Activated T-cell treated with anti-CD3 and anti-CD28 coated beads for 48 hours (primary cell): Measurements from ENCODE around the gene URI1.
"Not testable (repeated sequence)": the region's sequence is repeated elsewhere in the genome, so short reads cannot be mapped to it uniquely, and the experiment has no call there.

ENCODE experiments used
- DNase-seq: peaks from one replicate; pipeline ENCODE4 v3.0.0-alpha.2; 2020; ENCODE audit warnings: low read depth

URI1 gene

GRCh38 chr19:29942404-29943261 lies 594 bp downstream of the URI1 start:
- DNase-seq, result peak; percentile 75

GRCh38 chr19:29943615-29944014 lies 1.6 kb downstream of the URI1 start:
- no peak for DNase-seq

- no peak for DNase-seq
These were observed 2.5 kb downstream of the URI1 start for GRCh38 chr19:29944390-29945012.

- no peak for DNase-seq
These were observed 3.0 kb downstream of the URI1 start for GRCh38 chr19:29945017-29945416.

- no peak for DNase-seq
These were observed 3.4 kb downstream of the URI1 start for GRCh38 chr19:29945433-29945832.

GRCh38 chr19:29946645-29947044 lies 4.6 kb downstream of the URI1 start:
- DNase-seq, result no peak

- no peak for DNase-seq
These were observed 5.8 kb downstream of the URI1 start for GRCh38 chr19:29947871-29948270.

GRCh38 chr19:29948759-29949470 lies 6.9 kb downstream of the URI1 start:
- DNase-seq, result not testable (repeated sequence)

GRCh38 chr19:29952177-29952576 lies 10.1 kb downstream of the URI1 start:
- no peak for DNase-seq

GRCh38 chr19:29952646-29953045 lies 10.6 kb downstream of the URI1 start:
- DNase-seq, result no peak

- DNase-seq, result no peak
These were observed 11.6 kb downstream of the URI1 start for GRCh38 chr19:29953352-29954247.

- no peak for DNase-seq
These were observed 14.8 kb downstream of the URI1 start for GRCh38 chr19:29956855-29957254.

- DNase-seq, result no peak
These were observed 19.3 kb downstream of the URI1 start for GRCh38 chr19:29961311-29961710.

- DNase-seq, result no peak
These were observed 20.8 kb downstream of the URI1 start for GRCh38 chr19:29962793-29963192.

GRCh38 chr19:29963576-29963975 lies 21.5 kb downstream of the URI1 start:
- no peak for DNase-seq

GRCh38 chr19:29964171-29964570 lies 22.1 kb downstream of the URI1 start:
- no peak for DNase-seq

GRCh38 chr19:29965492-29965891 lies 23.5 kb downstream of the URI1 start:
- DNase-seq, result no peak

GRCh38 chr19:29966142-29966541 lies 24.1 kb downstream of the URI1 start:
- not testable (repeated sequence) for DNase-seq

- no peak for DNase-seq
These were observed 24.7 kb downstream of the URI1 start for GRCh38 chr19:29966588-29967249.

GRCh38 chr19:29967623-29968022 lies 25.6 kb downstream of the URI1 start:
- no peak for DNase-seq

- DNase-seq, result no peak
These were observed 27.9 kb downstream of the URI1 start for GRCh38 chr19:29969891-29970290.
